Activated gamma-delta T cell (primary cell): Measurements from ENCODE around the gene TRPM1.
"Not testable (repeated sequence)": the region's sequence is repeated elsewhere in the genome, so short reads cannot be mapped to it uniquely, and the experiment has no call there.

Experiments
- DNase-seq: peaks from one replicate; lab custom pipeline; 2025; lab: John Stamatoyannopoulos, UW

Gene TRPM1

DNA sequence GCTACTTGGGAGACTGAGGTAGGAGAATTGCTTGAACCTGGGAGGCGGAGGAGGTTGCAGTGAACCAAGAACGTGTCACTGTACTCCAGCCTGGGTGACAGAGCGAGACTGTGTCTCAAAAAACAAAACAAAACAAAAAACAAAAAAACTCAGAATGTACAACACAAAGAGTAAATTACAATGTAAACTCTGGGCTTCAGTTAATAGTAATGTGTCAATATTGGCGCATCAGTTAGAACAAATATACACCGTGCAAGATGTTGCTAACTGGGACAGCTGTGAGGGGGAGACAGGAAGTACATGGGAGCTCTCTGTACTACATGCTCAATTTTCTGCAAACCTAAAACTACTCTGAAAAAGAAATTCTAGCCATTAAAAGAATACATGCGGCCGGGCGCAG lies 23.5 kb upstream of the TRPM1 start:
- DNase-seq = no peak

- DNase-seq = no peak
Observed at GRCh38 chr15:31116423-31117030, 15.0 kb upstream of the TRPM1 start.

- DNase-seq = no peak
Observed at GRCh38 chr15:31111091-31111647, 9.6 kb upstream of the TRPM1 start.

- DNase-seq = no peak
Observed at GRCh38 chr15:31108836-31109235, 7.3 kb upstream of the TRPM1 start.

DNA sequence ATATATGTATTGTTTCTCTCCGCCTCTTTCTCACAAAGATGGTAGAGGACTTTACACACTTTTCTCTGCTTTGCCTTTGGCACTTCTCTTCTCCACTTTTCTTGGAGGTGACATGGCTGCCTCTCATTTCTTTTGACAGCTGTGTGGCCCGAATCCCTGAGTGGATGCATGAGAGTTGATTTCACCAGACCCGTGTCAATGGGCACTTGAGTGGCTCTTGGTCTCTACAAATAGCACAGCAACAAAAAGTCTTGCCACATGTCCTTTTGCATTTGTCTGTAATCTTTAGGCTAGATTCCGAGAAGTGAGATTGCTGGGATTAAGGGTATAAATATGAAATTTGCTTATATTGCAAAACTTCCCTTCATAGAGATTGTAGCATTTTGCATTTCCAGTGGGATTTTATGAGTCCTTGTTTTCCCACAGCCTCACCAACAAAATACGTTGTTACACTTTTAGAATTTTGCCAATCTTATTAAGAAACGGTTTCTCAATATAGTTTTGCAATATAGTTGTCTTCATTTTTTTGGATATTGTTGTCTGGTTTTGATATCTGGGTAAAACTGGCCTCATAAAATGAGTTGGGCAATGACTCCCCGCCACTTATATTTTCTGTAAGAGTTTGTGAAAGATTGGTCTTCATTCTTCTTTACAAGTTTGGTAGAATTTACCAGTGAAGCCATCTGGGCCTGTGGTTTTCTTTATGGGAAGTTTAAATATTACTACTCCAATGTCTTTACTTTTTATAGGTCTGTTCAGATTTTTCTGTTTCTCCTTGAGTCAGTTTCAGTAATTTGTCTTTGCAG lies 5.2 kb upstream of the TRPM1 start:
- DNase-seq = no peak

- DNase-seq = no peak
Observed at GRCh38 chr15:31104003-31104402, 2.5 kb upstream of the TRPM1 start.

DNA sequence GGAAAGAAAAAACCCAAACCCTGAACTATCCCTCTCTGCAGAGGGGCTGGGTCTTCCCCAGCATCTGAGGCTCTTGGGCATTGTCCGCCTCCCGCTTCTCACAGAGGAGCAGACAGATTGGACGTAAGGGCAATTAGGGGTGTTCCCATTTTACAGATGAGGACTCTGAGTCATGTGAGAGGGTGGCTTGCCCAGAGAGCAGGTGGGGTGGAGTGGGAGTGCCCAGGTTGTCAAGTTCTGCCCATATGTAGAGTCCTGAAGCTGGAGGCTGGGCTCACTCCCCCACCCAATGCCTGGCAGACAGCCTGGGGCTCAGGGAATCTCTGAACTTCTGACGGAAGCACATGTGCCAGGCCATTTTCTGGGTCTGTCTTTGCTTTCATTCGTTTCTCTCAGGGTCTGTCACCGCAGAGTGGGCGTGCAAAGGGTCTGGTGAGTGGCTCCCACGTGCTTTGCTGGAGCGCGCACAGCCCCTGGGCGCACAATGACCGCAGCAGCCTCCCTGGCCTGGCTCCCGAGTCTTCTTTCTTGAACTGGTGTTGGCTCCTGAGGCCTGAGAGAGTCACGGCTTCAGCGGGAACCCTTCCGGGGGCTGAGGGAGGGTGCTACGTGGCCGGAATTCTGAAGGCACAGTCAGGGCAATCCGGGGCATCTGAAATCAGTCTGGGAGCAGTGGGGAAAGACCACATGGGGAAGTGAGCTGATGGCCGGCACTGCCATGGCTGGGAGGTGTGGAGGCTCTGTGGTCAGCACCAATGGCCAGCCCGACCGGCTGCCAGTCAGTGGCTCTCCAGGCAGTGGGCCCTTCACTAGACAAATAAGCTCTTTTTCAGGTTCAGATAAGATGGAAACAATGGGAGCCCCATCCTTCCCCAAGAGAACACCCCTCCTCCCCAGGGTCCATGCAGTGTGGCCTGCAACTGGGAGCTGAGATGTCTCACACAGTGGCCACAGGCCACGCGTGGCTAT lies 1.1 kb upstream of the TRPM1 start:
- no peak for DNase-seq

- DNase-seq = no peak
Observed at GRCh38 chr15:31102039-31102321, 455 bp upstream of the TRPM1 start.

DNA sequence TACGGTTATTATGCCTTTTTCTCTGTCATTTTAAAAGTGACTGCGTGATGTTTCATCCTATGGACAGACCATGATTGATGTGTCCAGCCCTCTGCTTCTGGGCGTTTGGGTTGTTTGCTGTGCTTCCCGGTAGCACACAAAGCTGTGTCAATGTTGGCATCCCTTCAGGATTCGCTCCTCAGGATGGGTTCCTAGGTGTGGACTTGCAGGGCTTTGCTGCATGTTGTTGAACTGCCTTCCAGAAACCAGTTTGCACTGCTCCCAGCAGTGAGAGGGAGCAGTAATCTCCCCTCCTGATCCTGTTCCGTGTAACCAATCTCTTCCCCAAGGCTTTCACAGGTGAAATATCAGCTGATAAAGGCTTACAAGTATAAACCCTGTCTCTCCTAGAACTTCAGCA lies 787 bp downstream of the TRPM1 start:
- no peak for DNase-seq

- no peak for DNase-seq
Observed at GRCh38 chr15:31098953-31099740, 2.4 kb downstream of the TRPM1 start.

GRCh38 chr15:31098491-31098917 lies 3.0 kb downstream of the TRPM1 start:
- no peak for DNase-seq

GRCh38 chr15:31096563-31096962 lies 5.0 kb downstream of the TRPM1 start:
- no peak for DNase-seq

DNA sequence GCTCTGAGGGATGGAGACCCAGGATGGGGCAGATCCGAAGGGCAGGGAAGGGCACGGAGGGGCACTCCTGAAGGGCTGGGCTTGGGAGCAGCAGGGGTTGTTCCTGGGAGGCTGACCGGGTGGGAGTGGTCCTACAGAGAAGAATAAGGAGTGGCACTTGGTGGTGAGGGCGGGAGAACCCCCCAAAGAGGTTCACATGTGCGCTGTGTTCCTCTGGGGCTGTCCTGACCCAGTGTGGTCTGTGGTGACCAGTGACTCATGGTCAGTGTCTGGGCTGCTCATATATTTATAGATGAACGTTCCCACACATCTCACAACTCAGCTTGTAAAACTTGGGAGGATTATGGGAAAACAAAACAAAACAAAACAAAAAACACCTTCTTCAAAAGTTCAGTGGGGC lies 10.0 kb downstream of the TRPM1 start:
- no peak for DNase-seq

DNA sequence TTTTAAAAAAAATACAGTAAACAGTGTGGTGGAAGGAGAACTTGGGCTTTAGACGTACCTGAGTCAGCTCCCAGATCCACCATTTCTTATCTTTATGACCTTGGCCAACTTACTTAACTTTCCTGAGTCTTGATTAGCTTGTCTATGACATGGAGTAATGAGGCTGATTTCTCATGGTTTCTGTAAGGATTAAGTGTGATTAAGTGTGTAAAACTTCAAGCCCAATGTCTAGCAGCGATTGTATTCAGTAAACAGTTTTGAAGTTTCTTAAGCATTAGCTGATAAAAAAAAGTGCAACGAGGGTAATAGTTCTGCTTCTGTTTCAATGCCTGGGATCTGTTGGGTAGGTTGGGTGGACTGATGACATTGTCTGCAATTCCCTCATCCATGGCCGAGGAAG lies 10.8 kb downstream of the TRPM1 start:
- no peak for DNase-seq

DNA sequence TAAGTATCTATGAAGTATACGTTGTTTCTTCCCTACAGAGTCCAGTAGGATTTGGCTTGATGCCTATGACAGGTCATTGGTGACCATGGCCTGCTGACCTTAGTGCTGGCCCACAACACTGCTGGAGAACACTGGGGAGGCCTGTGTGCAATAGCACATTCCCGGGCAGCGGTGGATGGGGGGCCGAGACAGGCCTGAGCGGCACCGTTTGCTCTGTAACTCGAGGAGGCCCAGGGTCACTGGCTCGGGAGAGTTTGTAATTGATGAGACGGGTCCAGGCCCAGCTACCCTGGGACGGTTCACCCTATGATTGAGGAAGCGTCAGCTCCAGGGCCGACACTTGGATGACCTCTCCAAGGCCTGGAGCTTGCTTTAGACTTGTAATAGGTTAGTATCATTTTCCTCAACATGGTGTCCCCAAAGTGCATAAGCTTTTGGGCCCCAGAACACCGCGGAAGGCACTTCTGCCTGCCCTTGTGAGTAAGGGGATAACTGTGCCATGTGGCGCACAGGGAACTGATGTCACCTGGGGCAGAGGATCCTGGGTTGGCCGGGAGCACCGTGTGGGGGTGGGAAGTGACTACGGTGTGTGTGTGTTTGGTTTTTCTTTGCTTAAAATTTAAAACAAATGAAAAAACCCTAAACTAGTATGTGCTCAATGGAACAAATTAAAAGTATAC lies 12.0 kb downstream of the TRPM1 start:
- DNase-seq = no peak

DNA sequence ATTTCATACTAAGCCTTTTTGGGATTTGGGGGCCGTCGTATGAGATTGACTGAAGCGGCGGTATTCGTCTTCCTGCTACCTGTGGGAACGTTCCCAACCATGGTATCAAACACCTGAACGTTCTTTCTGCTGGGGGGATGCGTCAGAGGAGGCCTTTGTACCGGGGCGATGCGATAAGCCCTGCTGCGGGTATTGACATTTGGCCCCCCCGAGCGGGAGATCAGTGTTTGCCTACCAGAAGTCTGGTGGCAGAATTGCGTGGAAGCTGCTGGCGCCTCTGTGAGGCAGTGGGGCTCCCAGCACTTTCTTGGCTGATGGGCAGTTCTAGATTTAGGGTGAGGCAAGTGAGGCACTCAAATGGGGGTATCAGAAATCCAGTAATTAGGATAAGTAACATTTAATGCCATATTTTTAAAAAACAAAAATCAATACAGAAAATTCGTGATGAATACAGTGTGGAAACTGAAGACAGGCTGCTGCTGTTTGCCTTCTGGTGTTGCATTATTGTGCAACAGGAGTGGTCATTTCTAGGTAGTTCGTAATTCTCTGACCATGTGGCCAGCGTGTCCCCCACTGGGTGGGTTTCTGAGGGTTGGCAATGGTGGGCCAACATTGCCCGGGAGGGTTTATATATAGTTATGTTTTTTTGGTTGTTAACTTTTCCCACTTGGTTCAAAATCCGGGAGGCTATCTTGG lies 12.7 kb downstream of the TRPM1 start:
- no peak for DNase-seq

DNA sequence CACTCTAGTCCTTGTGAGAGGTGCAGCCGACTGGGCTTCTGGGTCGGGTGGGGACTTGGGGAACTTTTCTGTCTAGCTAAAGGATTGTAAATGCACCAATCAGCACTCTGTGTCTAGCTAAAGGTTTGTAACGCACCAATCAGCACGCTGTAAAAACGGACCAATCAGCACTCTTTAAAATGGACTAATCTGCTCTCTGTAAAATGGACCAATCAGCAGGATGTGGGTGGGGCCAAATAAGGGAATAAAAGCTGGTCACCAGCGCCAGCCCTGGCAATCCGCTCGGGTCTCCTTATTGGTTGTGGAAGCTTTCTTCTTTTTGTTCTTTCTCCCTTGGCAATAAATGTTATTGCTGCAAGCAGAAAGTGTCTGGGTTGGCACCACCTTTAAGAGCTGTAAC lies 13.5 kb downstream of the TRPM1 start:
- DNase-seq = not testable (repeated sequence)

DNA sequence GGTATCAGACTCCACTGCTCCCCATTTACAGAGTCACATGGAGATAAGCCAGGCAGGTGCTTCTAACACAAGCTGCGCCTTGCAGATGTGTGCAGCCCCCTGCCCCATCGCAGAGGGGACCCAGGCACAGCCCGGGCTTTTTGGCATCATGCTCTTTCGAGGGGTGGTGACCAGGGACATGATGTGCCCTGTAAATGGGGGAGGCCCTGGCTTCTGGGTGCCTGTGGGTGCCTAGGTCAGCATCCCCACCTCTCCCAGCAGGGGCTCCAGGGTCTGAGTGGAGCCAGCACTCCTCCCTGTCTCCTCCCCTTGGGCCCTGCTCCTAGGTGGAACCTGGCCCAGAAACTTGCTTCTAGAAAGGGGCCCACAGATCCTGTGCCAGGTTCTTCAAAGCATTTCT lies 15.2 kb downstream of the TRPM1 start:
- DNase-seq = no peak

DNA sequence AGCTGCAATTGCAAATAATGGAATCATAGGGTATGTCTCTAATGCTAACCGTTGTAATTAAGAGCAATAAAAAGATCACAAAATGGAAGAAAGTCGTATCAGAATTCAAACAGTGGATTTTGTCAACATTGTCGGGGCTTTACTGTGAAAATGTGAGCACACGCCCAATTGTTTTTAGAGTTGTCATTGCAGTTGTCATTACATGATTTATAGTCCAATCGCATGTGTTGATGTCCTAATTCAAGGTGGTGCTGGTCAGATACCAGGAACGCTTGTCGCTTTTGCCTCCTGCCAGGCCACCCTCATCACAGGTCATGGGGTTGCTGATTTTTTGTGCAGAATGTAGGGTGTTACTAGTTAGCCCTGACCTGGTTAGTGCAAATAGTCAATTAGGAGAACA lies 16.2 kb downstream of the TRPM1 start:
- DNase-seq = no peak

GRCh38 chr15:31084176-31084575 lies 17.3 kb downstream of the TRPM1 start:
- DNase-seq = no peak
